Left ventricle myocardium inferior (tissue), 1 donor: ENCODE results near the gene BAHCC1. TPM values are rescaled to one million over a fixed set of nuclear protein-coding genes. Genes with fewer than 3 reads are reported as not detected.

Source experiments
- DNase-seq: peaks from one replicate; pipeline ENCODE4 v3.0.0-alpha.2; 2020
- H3K27ac ChIP-seq: fragments of 200-600 bp; replicated peaks from 2 replicates; pipeline ENCODE4 v1.8.0; 2021
- H3K27me3 ChIP-seq: fragments of 200-600 bp; 2 replicates; pipeline ENCODE4 v1.8.0; 2021; ENCODE audit warnings: low read depth
- H3K36me3 ChIP-seq: fragments of 200-600 bp; 2 replicates; pipeline ENCODE4 v1.8.0; 2021
- H3K4me1 ChIP-seq: fragments of 200-600 bp; 2 replicates; pipeline ENCODE4 v1.8.0; 2021
- H3K4me3 ChIP-seq: fragments of 200-600 bp; 2 replicates; pipeline ENCODE4 v1.8.0; 2021; ENCODE audit warnings: mild to moderate bottlenecking, moderate library complexity
- H3K9me3 ChIP-seq: fragments of 200-600 bp; replicated peaks from 2 replicates; pipeline ENCODE4 v1.8.0; 2021
- intact Hi-C: fragments of 100-400 bp; cut with micrococcal nuclease; formaldehyde crosslinking; loops from one replicate; pipeline ENCODE4 v1.11.0; 2022
- total RNA-seq: library from RNA; stranded (reverse); fragmentation: NEBNext Ultra II Directional; extraction: Animal tissue kit (Norgen Biotek cat#: 25700); gene quantifications from one replicate; pipeline ENCODE4 v1.2.1, GENCODE V29; 2021
- TF ChIP-seq, protein P1 (sequence below): fragments of 200-600 bp; IDR thresholded peaks from 2 replicates; pipeline ENCODE4 v1.8.0; 2021; ENCODE audit warnings: antibody characterized with exemption, mild to moderate bottlenecking, borderline replicate concordance
- donor health status: DM: no; HTN: yes; CAD: no; lungs with severe emphysema.

BAHCC1 gene
- total RNA-seq, 1 donor from 2014 or later: 7.3 TPM

DNA sequence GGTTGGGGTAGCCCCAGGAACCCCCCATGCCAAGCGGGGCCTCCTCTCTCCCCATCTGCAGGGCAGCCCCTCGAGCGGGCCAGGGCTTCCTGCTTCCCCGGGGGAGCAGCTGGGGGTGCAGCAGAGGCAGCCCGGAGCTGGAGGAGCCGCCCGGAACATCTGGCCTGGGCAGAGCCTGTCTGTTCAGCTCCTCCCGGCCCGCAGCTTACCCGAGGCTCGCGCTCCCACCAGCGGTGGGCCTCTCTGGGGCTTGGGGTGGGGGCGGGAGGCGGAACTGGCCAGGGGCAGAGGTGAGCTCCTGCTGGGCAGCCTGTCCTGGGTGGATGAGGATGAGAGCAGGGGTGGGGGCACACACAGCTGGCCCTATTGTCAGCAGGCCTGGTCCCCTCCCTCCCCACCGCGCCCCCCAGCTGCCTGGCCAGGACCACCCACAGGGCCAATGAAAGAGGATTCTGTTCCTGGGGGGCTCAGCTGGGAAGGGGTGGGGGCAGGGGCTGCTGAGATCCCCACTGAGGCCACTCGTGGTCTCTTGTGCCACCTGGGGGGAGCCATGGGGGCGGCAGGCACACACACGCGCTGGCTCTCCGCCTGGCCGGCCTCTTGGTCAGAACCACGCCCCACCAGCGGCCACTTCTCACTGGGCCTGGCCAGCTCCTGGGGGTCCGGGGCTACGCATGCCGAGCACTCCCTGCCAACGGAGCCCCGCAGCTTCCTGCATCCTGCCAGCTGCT, 34.7 kb downstream of the BAHCC1 start:
- peaks cover 68% of the 10 kb centered on the region for H3K4me1 ChIP-seq
- no peaks in the 10 kb centered on the region for H3K27me3 ChIP-seq
- H3K27ac ChIP-seq: no peak overlapping the region
- TF ChIP-seq, protein P1, sequence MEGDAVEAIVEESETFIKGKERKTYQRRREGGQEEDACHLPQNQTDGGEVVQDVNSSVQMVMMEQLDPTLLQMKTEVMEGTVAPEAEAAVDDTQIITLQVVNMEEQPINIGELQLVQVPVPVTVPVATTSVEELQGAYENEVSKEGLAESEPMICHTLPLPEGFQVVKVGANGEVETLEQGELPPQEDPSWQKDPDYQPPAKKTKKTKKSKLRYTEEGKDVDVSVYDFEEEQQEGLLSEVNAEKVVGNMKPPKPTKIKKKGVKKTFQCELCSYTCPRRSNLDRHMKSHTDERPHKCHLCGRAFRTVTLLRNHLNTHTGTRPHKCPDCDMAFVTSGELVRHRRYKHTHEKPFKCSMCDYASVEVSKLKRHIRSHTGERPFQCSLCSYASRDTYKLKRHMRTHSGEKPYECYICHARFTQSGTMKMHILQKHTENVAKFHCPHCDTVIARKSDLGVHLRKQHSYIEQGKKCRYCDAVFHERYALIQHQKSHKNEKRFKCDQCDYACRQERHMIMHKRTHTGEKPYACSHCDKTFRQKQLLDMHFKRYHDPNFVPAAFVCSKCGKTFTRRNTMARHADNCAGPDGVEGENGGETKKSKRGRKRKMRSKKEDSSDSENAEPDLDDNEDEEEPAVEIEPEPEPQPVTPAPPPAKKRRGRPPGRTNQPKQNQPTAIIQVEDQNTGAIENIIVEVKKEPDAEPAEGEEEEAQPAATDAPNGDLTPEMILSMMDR: peak; percentile 45
- peak; percentile 44 for DNase-seq
- H3K4me3 ChIP-seq: peak overlapping the region; percentile 44
- intact Hi-C loops: no loop called here
- no peaks in the 10 kb centered on the region for H3K36me3 ChIP-seq
- no peaks in the 10 kb centered on the region for H3K9me3 ChIP-seq

DNA sequence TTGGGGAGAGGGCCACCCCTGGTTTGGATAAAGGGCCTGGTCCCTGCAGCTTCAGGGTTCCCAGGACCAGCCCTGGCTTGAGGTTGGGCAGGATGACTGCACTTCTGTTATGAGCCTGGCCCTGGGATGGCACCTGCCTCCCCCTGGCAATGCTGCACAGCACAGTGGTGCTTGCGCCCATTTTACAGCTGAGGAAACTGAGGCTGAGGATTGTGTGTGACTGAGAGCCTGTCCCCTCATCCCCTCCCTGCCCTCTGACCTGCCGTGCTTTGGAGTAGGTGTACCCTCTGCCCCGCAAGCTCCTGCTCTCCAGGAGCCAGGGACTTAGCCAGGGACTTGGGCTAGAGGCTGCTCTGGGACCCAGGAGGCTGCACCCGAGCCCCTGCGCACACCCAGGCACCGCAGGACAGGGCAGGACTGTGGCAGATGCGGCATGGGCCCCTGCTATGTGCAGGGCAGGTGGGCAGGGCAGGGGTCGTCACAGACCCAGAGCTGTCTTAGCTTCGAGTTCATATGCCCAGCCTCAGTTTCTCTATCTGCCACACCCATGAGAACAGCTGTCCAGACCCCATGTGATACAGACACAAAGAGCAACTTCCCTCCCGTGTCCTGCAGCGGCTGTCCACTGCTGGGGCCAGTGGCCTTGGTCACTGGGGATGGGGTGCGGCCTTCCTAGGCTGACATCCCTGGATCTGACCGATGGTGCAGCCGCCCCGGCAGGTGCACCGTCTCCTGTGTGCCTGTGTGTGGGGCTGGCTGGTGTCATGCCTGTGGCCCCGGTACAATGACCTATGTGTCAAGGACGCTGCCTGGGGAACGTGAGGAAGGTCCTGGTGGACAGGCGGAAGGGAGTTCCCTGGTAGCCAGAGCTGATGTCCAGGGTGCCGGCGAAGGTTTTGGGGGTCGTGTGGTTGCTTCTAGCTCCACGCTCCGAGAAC, 36.6 kb downstream of the BAHCC1 start:
- H3K4me3 ChIP-seq: no peak overlapping the region
- DNase-seq: no peak
- no peaks in the 10 kb centered on the region for H3K36me3 ChIP-seq
- H3K9me3 ChIP-seq: no peaks in the 10 kb centered on the region
- TF ChIP-seq, protein P1: no peak
- intact Hi-C loops: no loop called here
- H3K27me3 ChIP-seq: no peaks in the 10 kb centered on the region
- H3K27ac ChIP-seq: no peak overlapping the region
- H3K4me1 ChIP-seq: peaks cover 81% of the 10 kb centered on the region

DNA sequence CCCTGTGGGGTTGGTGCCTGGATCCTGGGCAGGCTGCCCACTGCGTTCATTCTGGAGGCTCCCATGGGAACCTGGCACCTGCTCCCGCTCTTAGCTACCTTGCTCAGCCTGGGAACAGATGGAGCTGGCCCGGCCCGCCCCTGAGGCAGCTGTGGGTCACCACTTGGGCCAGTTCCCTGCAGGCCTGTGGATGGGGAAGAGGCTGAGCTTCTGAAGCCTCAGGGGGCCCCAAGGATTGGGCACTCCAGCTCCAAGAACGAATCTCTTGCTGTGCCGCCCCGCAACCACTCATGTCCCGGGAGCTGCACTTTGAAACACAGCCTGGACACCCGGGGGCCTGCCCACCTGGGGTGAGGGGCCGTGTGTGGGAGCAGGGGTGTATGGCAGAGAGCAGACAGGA, 37.7 kb downstream of the BAHCC1 start:
- Histone ChIP-seq H3K27me3 (no peaks in the 10 kb centered on the region), H3K9me3 (no peaks in the 10 kb centered on the region), H3K36me3 (no peaks in the 10 kb centered on the region), H3K4me1 (peaks cover 81% of the 10 kb centered on the region), H3K27ac (no peak overlapping the region), H3K4me3 (no peak overlapping the region)
- DNase-seq: no peak
- TF ChIP-seq, protein P1: no peak
- intact Hi-C loops: no loop called here

DNA sequence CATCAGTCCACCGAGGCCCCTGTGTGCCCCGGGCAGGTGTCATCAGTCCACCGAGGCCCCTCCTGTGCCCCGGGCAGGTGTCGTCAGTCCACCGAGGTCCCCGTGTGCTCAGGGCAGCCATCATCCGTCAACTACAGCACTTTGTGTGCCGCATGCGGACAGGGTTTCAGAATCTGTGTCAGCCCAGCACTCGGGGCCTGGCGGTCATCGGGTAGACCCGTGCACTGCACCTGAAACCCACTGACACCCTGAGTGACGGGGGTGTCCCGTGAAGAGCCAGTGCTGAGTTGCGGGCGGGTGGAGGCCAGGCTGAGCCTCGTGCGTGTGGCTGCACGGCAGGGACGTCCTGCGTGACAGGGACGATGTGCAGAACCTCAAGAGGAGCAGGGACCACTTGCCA, 38.4 kb downstream of the BAHCC1 start:
- H3K4me1 ChIP-seq: peaks cover 73% of the 10 kb centered on the region
- no peak overlapping the region for H3K4me3 ChIP-seq
- intact Hi-C loops: no loop called here
- no peaks in the 10 kb centered on the region for H3K9me3 ChIP-seq
- DNase-seq: no peak
- H3K36me3 ChIP-seq: no peaks in the 10 kb centered on the region
- H3K27ac ChIP-seq: no peak overlapping the region
- TF ChIP-seq, protein P1: no peak
- no peaks in the 10 kb centered on the region for H3K27me3 ChIP-seq

GRCh38 chr17:81434072-81434471, 38.8 kb downstream of the BAHCC1 start:
- DNase-seq: peak; percentile 46
- intact Hi-C loops: no loop called here

More at GRCh38 chr17:81434072-81434471, 38.8 kb downstream of the BAHCC1 start:
- TF ChIP-seq, protein P1: no peak
- Histone ChIP-seq H3K9me3 (no peaks in the 10 kb centered on the region), H3K27ac (no peak overlapping the region), H3K27me3 (no peaks in the 10 kb centered on the region), H3K4me1 (peaks cover 69% of the 10 kb centered on the region), H3K36me3 (no peaks in the 10 kb centered on the region), H3K4me3 (no peak overlapping the region)
